Measurements from ENCODE around the gene ZFPL1. TPM values are rescaled to one million over a fixed set of nuclear protein-coding genes. Genes with fewer than 3 reads are reported as not detected.

Gene ZFPL1
- total and polyA plus RNA-seq, 4 donors, result 12.3 to 19.2 (median 16.3) TPM

GRCh38 chr11:65130631-65131416, 46.8 kb downstream of the ZFPL1 start:
- Histone ChIP-seq H3K27ac (ENCODE audit: low read depth in 1 of 2, low read length in 2 of 2) (no peak overlapping the region), H3K4me3 (ENCODE audit: low read depth in 1 of 3, low read length in 3 of 3) (no peak overlapping the region), H3K36me3 (ENCODE audit: control insufficient read depth in 4 of 4, insufficient read depth in 3 of 4, low read depth in 1 of 4, low read length in 3 of 4) (peaks cover 43 to 71% (median 53%) of the 10 kb centered on the region in 4 donors), H3K4me1 (ENCODE audit: control insufficient read depth in 4 of 4, insufficient read depth in 4 of 4, low read length in 3 of 4) (peaks cover 0 to 39% (median 28%) of the 10 kb centered on the region in 4 donors), H3K9me3 (ENCODE audit: control insufficient read depth in 4 of 4, low read length in 3 of 4) (no peaks in the 10 kb centered on the region), H3K27me3 (ENCODE audit: control insufficient read depth in 4 of 4, insufficient read depth in 4 of 4, low read length in 3 of 4) (no peaks in the 10 kb centered on the region), H3K9ac (ENCODE audit: low read depth in 1 of 2, low read length in 2 of 2) (no peak overlapping the region)
- 80% methylated on average over 19 of the region's 19 CpGs for WGBS
- DNase-seq (ENCODE audit: low spot score), result no peak
- TF ChIP-seq REST (IDR thresholded peaks at IDR 0.05) (no peak), MAX (IDR thresholded peaks at IDR 0.05) (no peak), RAD21 (IDR thresholded peaks at IDR 0.05) (no peak), NR2F2 (IDR thresholded peaks at IDR 0.05) (no peak), HNF4A (conservative IDR thresholded peaks at IDR 0.05) (no peak), SP1 (IDR thresholded peaks at IDR 0.05) (no peak), ATF3 (IDR thresholded peaks at IDR 0.05) (no peak), ZBTB33 (IDR thresholded peaks at IDR 0.05) (no peak), HNF4G (IDR thresholded peaks at IDR 0.05) (no peak), RXRA (IDR thresholded peaks at IDR 0.05) (no peak), CTCF (IDR thresholded peaks at IDR 0.05; ENCODE audit: low read depth, low read length, missing input control) (no peak), YY1 (IDR thresholded peaks at IDR 0.05) (no peak), FOXA1 (IDR thresholded peaks at IDR 0.05) (no peak), GABPA (IDR thresholded peaks at IDR 0.05 in 1 of 2, conservative IDR thresholded peaks at IDR 0.05 in 1 of 2) (no peak), FOXA2 (IDR thresholded peaks at IDR 0.05) (no peak), TAF1 (conservative IDR thresholded peaks at IDR 0.05) (no peak), JUND (IDR thresholded peaks at IDR 0.05) (no peak), EGR1 (IDR thresholded peaks at IDR 0.05; ENCODE audit: low read depth in 2 of 2) (no peak)
